ENCODE results near the gene SELENOO. TPM values are rescaled to one million over a fixed set of nuclear protein-coding genes. Genes with fewer than 3 reads are reported as not detected.

SELENOO gene
- total RNA-seq, 1 donor from 2014 or later, result 12.7 TPM

DNA sequence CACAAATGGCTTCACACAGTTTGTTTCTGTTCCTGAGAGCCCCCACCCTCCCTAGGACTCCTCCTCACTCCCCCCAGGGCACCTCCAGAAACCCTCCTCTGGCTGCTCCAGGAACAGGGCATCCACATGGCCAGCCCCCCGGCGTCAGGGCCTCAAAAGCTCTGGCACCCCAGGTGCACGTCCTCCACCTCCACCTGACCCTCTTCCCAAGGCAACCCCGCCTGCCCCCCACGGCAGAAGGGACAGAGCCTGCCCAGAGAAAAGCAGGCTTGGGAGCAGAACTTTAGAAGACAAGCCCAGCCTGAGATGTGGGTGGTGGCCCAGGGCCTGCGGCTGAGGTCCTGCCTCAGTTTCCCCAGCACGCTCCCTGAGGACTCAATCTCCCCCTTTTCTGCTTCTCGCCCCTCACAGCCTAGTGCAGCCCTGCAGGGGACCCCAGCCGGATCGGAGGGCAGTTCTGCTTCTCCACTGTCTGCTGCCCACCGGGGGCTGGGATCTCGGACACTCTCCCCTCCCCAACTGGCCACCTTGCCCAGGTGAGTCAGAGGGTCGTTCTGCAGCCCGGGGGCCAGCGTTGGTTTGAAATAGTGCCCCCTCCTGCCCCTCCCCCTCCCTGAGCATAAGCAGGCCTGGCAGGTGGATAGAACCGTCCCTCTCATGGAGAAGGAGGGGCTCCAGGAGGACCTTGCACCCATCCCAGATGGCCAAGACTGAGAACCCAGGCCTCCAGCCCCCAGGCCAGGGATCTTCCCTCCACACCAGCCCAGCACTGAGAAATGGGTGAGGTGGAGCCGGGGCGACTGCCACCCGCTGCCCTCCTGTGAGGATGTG, 17.5 kb upstream of the SELENOO start:
- intact Hi-C loops (cut with DNase I), result no loop called here
- DNase-seq (ENCODE audit: low spot score), result no peak

DNA sequence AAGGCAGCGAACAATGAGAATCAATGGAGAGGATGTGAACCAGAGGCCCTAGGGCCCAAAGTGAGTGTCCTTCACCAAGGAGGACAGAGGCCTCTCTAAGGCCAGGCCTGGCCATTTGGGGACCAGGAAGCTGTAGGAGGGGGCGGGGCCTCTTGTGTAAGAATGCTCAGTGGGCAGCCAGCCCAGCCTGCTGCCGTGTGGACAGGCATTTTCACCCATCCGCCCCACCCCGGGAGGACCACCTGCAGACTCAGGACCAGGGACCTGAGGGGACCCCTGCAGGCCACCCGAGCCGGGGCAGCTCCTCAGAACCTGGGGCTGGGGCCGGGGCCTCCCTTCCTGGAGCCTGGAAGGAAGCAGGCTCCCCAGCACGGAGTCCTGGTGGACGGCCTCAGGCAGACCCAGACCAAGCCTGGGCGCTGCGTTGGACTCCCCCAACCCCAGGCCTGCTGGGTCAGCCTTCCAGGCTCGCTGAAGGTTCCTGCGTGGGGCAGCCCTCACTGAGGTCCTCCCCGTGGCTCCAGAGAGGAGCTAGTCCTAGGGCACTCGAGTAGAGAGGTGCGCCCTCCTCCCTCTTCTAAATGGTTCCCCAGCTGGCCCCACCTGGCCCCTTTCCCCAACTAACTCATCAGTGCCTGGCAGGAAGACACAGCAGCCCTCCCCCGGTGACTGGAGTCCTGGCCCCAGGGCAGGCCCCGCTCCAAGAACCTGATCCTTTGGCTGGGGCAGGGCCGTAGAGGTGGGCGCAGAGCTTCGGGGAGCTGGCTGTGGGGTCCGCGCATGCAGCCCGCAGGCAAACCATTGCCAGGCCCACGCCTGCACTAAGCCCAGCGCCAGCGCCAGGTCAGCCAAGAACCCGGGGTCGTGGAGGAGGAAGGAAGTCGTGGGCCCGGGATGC, 16.6 kb upstream of the SELENOO start:
- peak; percentile 86 for DNase-seq (ENCODE audit: low spot score)
- intact Hi-C loops (cut with DNase I), result no loop called here

DNA sequence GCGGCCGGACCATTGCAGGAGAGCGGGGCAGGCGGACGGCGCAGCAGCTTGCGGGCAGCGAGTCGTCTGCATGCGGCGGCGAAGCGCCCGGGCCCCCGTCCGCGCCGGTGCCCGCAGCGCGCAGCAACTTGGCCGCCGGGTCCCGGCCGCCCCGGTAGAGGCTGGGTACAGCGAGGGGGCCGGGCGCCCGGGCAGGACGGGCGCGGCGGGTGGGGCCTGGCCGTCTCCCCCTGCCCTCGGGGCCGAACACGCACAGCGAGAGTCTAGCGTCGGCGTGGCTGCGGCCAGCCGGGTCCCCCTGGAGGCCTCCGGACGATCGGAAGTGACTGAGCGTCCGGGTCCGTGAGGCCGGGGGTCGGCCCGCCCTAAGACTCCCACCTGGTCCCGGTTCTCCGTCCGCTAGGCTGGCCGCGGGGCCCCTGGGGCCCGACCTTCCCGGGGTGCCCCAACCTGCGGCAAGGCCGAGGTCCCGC, 15.9 kb upstream of the SELENOO start:
- intact Hi-C loops (cut with DNase I), result no loop called here
- DNase-seq (ENCODE audit: low spot score), result no peak

DNA sequence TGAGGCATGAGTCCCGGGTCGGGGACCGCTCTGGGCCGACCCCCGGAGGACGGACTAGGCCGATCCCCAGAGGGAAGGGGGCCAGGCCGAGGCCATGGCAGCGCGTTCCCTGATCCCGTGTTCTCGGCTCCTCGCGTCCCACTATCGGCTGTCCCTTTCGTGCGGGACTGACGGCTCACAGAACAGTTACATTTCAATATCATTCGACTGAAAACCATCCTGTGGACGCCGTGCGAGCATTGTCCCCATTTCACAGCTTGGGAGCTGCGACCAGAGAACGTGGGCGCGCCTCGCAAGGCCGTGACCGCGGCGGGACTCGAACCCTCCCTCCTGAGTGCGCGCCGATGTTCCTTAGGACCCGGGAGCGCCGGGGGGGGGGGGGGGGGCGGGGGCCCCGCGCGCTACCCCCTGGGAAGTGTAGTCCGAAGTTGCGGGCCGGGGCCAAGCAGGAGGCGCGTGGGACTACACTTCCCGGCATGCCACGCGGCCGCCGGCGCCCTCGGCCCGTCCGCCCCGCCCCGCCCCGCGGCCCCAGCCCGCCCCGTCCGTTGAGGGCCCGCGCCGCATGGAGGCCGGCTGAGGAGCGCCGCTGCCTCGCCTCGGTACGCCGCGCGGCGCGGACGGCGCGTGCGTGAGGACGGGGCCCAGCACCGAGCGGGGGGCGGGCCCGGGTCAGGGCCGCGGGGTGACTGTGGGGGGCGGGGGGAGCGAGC, 15.3 kb upstream of the SELENOO start, which contains the start of gene TRABD:
TRABD (plus strand) TSS at position 539 of the 713 bp plus-strand sequence. CDS start 7,148 bp downstream, outside the sequence.
- intact Hi-C loops (cut with DNase I), result no loop called here
- peak; percentile 95 for DNase-seq (ENCODE audit: low spot score)

DNA sequence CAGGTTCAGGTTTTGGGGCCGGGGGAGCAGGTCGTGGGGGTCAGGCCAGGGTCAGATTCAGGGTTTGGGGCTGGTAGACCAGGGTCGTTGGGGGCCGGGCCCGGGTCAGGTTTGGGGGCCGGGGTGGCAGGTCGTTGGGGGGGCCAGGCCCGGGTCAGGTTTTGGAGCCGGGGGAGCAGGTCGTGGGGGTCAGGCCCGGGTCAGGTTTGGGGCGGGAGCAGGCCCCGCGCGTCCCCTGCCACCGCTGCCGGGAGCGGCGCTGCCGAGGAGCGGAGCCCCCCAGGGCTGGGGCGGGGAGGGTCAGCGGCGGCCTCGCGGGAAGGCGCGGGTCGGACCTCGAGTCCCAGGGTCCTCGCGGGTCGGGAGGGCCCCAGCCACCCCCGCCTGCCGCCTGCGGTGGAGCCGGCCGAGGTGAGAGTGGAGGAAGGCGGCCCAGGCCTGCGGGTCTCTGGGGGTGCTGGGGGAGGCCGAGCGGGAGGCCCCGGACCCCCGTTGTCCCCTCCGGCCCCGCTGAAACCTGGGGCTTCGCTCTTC, 14.6 kb upstream of the SELENOO start:
- DNase-seq (ENCODE audit: low spot score), result no peak
- intact Hi-C loops (cut with DNase I), result no loop called here

DNA sequence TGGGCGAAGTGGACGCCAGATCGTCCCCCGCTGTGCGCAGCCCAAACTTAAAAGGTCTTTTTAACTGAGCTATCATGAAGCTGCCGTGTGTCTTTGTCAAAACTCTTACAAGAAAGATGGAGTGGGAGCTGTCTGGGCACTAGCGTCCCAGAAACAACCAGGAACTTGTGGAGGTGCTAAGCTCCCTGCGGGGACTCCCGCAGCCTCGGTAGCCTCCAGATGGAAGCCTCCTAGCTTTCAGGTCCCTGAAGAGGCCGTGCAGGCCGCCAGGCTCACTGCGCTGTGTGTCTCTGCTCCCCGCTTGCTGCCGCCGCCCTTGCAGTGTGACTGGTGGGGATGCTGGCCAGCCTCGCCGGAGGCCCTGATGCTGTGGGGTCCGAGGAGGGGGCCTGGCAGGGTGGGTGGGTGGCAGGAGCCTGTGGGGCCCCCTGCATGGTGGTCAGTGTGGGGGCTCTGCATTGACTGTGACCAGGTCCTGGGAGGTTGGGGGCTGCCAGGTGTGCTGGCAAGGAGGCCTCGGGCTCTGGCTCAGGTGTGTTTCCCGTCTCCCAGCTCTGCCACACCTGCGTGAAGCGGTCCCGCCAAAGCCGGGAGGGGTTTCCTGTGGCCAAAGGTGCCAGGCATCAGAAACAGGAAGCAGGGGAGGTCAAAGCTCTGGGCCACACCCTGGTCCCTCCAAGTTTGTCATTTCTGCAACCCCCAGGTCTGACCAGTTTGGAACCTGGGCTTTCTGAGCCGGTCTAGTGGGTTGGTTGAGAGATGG, 13.9 kb upstream of the SELENOO start:
- peak; percentile 75 for DNase-seq (ENCODE audit: low spot score)

DNA sequence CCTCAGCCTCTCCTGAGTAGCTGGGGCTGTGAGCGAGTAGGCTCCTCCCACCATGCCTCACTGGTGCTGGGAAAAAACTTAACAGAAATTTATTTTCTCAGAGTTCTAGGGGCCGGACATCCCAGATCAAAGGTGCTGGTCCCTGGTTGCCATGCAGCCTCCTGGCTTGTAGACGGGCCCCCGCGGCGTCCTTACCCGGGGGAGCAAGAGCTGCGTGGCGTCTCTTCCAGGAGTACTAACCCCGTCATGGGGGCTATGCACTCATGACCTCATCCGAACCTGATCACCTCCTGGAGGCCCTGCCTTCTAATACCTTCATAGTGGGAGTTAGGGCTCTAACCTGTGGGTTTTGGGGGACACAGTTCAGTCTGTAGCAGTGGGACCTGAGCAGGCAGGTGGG, 12.5 kb upstream of the SELENOO start:
- no peak for DNase-seq (ENCODE audit: low spot score)
- intact Hi-C loops (cut with DNase I), result no loop called here

More for the DNA sequence above, 13.9 kb upstream of the SELENOO start:
- intact Hi-C loops (cut with DNase I), result no loop called here

DNA sequence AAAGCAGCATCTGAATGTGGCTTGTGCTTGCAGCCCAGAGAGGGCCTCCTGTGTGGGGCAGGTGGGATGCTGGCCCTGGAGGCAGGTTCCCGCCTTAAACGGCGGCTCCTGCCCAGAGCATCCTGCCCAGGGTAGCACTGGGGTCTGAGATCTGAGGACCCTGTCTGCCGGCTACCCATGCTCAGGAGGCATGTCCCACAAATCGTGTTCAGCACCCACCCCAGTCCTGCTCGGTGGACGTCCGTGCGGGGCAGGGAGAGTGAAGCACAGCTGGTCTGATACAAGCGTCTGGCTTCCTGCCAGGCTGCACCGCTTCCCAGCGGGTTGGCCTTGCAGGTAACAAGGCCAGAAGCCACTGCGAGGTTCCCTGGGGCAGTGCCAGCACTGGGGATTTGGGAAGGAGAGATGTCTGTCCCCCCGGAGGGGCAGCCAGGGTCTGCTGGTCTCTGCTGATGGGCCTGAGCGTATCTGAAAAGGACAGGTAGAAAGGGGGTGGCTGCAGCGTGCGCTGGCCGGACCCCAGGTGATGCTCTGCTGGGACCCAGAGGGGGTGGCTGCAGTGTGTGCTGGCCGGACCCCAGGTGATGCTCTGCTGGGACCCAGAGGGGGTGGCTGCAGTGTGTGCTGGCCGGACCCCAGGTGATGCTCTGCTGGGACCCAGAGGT, 11.5 kb upstream of the SELENOO start:
- DNase-seq (ENCODE audit: low spot score), result peak; percentile 76
- intact Hi-C loops (cut with DNase I), result no loop called here

DNA sequence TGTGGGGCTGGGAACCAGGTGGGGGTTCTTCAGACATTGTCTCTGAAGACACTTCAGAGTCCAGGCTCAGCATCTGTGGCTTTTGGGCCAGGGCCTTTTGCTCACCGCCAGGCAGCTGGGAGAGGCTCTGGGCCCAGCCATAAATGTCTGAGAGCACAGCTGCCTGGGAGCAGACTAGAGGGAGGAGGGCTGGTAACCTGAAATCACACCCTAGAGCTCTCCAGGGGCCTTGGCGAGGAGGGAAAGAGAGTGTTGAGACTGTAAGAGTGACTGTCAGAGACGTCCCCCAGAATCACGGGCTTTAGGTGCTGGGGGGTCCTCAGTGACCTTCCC, 11.0 kb upstream of the SELENOO start:
- intact Hi-C loops (cut with DNase I), result no loop called here
- DNase-seq (ENCODE audit: low spot score), result no peak

DNA sequence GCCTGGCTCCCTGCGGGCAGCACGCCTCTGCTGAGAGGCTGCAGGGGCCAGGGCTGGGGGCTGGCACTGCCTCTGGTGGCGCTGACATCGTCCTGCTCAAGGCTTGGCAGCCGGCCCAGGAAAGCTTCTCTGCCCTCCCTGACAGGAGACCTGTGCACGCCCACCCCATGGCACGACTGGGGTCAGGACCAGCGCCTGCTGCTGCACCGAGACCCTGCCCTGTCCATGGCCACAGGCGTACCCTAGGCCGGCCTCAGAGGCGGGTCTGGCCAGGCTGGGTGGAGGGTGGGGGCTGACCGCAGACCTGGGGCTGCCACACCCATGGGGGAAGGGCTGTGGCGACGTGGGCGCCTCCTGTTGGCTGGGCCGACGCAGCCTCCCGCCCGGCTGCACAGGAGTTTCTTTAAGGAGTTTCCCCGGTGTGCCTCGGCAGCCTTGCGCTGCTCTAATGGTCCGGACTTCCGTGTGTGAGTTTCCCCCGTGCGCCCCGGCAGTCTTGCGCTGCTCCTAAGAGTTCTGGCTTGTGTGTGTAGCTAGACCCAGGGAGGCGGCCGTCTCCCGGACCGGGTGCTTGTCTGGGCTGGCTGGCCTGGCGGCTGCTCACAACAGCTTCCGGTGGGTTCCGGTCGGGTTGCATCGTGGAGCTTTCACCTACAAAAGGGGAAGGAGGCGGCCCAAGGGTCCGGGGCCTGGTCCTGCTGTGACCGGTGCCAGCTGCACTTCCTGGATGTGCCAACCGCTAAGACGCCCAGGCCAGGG, 10.4 kb upstream of the SELENOO start:
- peak; percentile 94 for DNase-seq (ENCODE audit: low spot score)
- intact Hi-C loops (cut with DNase I), result no loop called here

DNA sequence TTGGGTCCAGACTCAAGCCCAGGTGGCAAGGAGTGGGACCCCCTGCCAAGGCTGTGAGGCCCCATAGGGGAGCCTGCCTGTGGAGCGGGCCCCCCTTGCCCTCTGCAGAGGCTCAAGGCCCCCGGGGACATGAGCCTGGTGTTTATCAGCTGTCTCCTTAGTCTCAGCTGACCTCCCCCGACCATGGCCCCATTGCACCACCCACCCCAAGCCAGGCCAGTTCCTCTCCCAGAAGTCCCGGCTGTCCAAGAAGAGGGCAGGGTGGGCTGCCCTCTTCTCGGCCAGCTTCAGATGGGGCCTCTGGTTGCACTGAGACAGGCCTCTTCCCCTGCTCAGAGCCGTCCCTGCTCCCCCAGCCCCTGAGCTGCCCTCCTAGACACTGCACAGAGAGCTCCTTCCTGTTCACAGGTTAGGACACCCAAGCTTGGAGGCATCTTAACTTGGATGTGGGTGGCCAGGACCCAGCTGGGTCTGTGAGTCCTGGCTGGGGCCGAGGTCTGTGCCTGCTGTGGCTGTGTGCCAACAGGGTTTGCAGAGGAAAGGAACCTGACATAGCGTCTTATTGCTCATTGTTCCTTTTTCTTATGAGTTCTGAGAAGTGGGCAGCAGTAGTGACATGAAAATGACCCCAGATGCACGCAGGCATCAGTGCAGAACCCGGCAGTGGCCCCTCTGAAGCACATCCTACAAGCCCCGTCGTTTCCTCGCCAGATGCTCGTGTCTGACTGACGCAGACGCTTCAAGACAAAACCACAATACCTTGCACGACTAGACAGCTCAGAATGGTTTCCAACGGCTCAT, 9.7 kb upstream of the SELENOO start:
- DNase-seq (ENCODE audit: low spot score), result peak; percentile 83
- intact Hi-C loops (cut with DNase I), result no loop called here

DNA sequence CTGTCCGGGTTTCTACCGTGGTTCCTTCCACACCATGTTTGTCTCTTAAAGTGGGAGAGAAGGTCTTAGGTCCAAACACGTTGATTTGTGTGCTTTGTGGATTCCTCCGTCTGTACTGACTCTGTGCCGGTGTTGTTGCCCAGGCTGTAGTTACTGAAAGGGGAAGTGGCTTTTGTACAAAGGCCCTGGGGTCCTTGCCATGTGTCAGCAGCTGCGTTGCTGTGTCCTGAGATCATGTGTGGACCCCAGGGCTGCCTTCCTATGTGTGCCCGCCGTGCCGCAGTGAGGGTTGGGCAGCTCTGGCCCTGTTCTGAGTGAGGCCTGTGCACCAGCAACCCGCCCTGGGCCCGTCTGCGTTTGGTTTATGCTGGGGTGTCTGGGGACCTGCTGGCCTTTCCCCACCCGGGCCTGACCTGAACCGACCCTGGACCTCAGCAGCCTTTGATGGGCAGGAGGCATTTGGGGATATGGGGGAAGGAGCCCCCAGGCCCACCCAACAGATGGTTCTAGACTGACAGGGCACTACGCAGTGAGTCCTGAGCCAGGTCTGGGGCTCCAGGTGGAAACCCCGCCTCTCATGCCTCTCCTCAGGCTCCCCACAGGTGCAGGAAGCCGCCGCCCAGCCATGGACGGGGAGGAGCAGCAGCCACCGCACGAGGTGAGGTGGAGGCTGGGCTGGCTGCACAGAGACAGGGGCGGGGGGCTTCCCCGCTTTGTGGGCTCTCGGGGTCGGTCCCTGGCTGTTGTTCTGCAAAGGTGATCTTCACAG, 8.2 kb upstream of the SELENOO start:
- intact Hi-C loops (cut with DNase I), result no loop called here
- no peak for DNase-seq (ENCODE audit: low spot score)

DNA sequence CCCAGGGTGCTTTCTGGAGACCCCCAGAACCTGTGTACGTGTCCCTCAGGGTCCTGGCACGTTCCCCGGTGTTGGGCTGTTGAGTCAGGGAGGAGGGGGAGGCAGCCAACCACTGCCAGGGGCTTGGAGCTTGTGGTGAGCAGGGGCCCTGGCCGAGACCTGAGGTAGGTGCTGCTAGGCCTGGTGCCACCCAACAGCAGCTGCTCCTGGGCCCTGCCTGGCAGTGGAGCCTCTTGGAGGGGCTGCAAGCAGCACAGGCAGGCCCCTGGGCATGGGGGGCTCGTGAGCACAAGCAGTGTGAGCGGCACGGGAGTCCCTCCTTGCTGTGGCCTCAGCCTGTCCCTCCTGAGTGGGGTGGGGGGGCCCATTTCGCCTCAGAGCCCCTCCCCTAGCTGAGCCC, 7.2 kb upstream of the SELENOO start:
- intact Hi-C loops (cut with DNase I), result no loop called here
- no peak for DNase-seq (ENCODE audit: low spot score)

DNA sequence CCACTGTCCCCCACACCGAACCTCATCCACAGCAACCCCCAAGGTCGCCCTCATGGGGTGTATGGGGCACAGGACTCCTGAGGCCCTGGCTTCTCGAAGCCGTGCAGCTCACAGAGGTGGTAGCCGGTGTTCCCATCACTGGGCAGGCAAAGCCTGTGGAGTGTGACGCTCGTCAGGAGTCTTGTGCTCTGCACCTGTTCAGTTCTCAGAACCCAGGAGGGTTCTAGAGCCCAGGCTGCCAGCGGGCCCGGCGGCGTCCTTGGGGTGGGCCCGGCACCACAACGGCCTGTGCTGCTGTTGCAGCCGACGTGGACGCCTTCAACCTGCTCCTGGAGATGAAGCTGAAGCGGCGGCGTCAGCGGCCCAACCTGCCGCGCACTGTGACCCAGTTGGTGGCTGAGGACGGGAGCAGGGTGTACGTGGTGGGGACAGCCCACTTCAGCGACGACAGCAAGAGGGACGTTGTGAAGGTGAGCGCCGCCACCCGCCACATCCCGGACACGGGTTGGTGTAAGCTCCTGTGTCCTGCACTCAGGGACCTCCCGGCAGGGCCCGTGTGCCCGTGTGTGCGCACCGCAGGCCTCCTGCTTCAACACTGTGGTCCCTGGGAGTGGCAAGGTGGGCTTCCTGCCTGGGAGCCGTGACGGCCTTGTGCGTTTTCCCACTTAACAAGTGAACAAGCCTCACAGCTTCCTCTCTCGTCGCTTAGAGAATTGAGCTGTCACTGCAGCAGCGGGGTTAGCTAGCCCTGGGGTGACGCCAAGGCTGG, 6.6 kb upstream of the SELENOO start:
- intact Hi-C loops (cut with DNase I), result no loop called here
- no peak for DNase-seq (ENCODE audit: low spot score)

DNA sequence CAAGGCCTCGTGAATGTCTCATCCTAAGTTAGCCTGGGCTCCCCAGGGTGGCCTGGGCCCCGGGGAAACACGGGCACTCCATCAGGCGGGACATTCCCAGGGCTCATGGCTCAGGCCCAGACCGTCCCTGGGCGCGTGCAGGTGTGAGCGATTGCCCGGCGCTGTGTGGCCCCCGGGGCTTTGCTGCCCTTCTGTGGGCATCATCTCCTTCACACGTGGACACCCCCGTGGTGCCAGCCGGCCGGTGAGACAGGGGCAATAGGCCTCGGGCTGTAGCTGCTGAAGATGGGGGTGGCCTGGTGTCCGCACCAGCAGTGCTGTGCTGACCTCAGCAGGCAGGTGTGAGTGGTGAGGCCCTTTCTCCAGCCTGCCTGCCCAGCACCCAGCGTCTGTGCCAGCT, 4.6 kb upstream of the SELENOO start:
- intact Hi-C loops (cut with DNase I), result no loop called here
- no peak for DNase-seq (ENCODE audit: low spot score)

Measured in cardiac septum (tissue), 1 donor.